CD4-positive, alpha-beta T cell treated with Interferon gamma for 1 hour (primary cell): ENCODE data around the gene CDYL.

ENCODE experiments used
- DNase-seq: peaks from one replicate; pipeline ENCODE4 v3.0.0-alpha.2; 2020

CDYL gene

DNA sequence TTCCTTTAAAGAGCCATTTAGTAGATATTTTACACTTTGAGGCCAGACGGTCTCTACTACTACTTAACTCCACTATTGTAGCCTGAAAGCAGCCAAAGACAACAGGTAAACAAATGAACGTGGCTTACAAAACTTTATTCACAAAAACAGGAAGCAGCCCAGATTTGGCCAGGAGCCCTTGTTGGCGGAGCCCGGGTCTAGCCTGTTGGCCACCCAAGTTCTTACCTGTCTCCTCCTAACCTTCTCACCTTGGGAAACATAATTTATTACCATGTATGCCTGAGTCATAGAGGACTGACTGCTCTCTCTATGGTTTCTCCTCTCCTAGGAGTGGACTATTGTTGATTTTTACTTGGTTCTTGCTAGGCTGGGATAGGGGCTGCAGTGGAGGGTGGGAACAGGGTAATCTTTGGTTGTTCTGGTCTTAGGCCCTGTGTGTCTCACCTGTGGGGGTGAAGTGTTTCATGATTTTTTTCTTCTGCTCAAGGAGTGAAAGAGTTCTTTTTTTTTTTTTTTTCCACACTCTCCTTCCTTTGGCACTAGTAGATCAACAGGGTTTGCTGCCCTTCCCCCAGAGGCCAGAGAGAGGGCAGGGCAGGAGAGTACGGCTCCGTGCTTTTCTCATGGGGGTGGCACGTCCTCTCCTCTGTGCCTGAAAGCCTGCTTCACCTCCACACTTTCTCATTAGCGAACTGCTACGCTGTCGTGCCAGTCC lies 137.7 kb downstream of the CDYL start:
- no peak for DNase-seq

DNA sequence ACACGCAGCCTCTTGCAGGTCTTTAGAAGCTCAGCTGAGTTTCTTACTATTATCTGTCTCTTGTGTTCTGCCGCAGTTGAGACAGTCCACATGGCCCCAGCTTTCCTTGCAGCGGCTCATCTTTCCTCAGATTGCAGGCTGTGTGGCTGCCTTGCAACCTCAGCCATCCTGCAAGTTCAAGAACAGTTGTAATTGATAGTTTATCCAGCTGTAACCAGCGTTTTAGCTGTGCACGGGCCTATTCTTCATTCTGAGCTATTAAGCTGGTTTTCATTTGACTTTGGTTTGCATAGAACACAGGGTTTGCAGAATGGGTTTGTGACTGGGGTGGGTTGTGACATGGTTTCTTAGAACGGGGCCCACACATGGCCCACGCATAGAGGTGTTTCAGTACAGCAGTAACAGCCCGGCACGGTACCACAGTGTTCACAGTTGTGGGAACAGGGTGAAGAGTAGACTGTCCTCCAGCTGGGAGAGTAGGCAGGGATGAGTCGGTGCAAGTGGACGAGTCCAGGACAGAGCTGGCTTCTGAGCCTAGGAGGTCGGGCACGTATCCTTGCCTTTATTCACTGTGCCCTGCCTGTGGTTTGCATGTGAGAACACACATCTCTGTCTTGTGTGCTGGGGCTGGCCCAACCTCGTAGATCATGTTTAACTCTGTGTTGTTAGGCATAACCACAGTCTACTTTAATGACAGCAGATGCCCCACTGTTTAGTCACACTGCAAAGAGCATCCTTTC lies 138.4 kb downstream of the CDYL start:
- no peak for DNase-seq

DNA sequence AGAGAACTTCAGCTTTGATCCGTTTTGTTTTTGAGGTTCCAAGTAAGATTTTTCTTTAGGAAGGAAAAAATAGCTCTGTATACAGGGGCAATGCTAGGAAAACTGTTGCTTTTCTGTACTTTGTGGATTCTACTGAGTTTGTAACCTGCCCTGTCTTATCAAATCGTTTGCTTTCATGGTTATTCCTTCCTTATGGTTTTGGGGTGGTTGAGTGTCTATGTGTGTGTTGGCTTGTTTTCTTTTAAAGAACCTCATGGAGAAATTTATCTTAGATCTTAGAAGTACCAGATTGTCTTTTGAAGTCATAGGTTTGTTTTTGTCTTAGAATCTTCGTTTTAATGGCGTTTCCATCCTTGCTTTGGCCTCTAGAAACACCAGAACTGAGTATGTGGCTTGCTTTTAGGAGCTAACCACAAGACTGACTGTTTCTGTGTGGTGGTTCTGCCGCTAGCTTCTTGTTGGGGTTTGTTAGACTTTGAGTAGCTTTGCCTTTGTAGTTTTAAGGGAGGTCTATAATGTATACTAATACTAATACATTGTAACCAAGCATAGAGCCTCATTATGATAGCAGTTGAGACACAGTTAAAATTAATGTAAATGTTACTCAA lies 140.9 kb downstream of the CDYL start:
- no peak for DNase-seq

- no peak for DNase-seq
These were observed 144.8 kb downstream of the CDYL start for GRCh38 chr6:4920914-4921410.

- DNase-seq: no peak
These were observed 146.4 kb downstream of the CDYL start for GRCh38 chr6:4922488-4923037.

- no peak for DNase-seq
These were observed 146.9 kb downstream of the CDYL start for GRCh38 chr6:4923081-4923480.

- DNase-seq: no peak
These were observed 148.6 kb downstream of the CDYL start for GRCh38 chr6:4924661-4925271.

DNA sequence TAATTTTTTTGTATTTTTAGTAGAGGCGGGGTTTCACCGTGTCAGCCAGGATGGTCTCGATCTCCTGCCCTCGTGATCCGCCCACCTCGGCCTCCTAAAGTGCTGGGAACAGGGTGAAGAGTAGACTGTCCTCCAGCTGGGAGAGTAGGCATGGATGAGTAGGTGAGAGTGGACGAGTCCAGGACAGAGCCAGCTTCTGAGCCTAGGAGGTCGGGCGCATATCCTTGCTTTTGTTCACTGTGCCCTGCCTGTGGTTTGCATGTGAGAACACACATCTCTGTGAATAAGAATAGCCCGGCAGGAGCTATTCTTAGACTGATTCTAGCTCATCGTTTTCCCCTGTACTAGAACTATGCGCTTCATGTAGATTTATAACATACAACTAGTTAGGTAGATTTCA lies 149.4 kb downstream of the CDYL start:
- no peak for DNase-seq

DNA sequence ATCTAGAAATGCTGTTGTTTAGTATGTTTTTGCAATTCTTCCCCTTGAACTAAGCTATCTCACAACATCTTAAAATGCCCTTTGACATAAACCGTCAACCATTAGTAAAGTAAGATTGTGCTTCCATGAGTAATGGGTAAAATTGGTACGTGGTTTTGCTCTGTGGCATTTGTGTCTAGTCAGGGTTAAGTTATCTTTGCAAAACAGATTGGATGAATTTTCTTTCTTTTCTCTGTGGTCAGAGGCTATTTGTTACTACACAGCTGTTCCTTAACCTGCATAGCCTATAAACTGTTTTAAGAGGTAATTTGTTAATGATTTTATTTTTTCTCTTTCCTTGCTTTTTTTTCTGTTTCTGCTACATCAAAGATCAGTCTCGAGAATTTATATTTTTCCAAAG lies 152.2 kb downstream of the CDYL start:
- DNase-seq: no peak

- no peak for DNase-seq
These were observed 153.0 kb downstream of the CDYL start for GRCh38 chr6:4929097-4929718.

- no peak for DNase-seq
These were observed 154.0 kb downstream of the CDYL start for GRCh38 chr6:4930025-4930691.

GRCh38 chr6:4931530-4932227 lies 155.5 kb downstream of the CDYL start:
- DNase-seq: no peak

DNA sequence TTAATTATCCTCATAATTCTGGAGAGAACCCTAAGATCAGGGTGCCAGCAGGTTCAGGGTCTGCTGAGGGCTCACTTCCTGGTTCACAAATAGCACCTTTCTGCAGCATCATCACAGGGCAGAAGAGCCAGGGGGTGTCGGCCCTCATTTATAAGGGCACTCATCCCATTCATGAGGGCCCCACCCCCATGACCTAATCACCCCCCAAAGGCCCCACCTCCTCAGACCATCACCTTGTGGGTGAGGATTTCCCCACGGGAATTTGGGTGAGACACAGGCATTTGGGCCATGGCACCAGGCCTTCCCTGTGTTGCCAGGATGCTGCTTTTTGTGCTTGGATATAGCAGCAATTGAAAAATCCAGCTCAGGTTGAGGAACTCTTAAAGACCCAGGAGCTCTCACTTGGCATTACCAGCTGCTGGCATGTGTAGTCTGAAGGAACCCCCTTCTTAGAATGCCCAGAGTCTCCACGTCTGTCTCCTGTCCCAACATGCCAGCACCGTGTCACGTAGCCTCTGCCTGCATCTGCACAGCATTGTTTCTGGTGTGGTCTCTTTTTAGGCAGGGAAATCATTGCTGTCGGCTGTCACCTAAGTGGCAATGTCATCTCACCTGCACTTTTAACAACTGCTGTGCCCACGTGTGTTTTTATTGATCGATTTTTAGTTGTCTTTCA lies 156.2 kb downstream of the CDYL start:
- DNase-seq: no peak

- DNase-seq: no peak
These were observed 159.3 kb downstream of the CDYL start for GRCh38 chr6:4935486-4935885.

DNA sequence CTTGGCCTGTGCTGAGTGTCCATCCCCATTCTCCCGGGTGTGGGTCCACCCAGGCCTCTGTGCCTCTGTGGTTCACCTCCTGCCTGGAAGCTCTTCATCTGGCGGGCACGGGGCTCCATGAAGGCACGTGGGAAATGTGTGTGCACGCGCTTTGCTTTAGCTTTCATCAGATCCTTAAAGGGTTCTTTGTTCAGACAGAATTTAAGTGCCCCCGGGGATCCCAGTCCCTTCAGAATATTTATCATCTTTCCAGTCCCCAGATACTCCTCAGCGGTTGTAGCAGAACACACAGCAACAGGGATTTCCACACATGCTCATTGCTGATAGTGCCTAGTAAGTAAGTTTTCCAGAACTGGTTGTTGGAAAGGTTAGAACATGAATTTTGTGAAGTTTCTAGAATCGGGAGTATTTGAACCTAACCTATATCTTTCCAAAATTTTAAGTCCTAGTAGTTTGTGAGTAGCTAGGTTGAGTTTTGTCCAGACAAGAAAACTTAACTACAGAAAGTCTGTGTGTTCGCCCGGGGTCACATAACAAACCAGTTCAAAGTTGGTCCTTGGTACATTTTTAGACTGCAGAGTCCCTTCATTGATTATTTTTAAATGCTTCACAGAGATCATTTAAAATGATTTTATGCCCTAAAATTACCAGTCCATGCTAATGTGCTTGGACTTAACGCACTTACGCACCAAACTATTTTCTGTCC lies 159.9 kb downstream of the CDYL start:
- no peak for DNase-seq

GRCh38 chr6:4936681-4937041 lies 160.5 kb downstream of the CDYL start:
- DNase-seq: no peak

DNA sequence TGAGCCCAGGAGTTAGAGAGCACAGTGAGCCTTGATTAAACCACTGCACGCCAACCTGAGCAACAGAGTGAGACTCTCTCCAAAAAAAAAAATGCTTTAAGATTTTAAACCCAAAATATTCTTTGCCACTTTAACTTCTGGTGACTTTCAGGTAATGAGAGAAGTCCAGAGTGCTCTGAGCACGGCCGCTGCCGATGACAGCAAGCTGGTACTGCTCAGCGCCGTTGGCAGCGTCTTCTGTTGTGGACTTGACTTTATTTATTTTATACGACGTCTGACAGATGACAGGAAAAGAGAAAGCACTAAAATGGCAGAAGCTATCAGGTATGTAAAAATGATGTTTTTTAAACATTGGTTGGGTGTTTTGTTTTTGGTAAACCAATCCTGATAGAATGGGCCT lies 161.2 kb downstream of the CDYL start:
- no peak for DNase-seq

- DNase-seq: no peak
These were observed 163.0 kb downstream of the CDYL start for GRCh38 chr6:4939241-4939640.

- no peak for DNase-seq
These were observed 164.2 kb downstream of the CDYL start for GRCh38 chr6:4940416-4940815.
